Adrenal gland (tissue), 5 donors: ENCODE results near the gene RAP1GAP2.

Experiments
- CTCF ChIP-seq, 6 experiments: fragments of 450-650 bp in 4 of 6; fragments of 200-600 bp in 2 of 6; sonication (generic) in 1 of 6; IDR thresholded peaks; 1 replicate in 5 of 6; 2 replicates in 1 of 6; pipeline versions ENCODE4 v1.5.1 to v1.8.0; 2016 to 2021; ENCODE audit warnings: antibody characterized with exemption in 6 of 6, mild to moderate bottlenecking in 2 of 6, moderate library complexity in 1 of 6
- POLR2A ChIP-seq, 2 donors: fragments of 450-650 bp; IDR thresholded peaks; one replicate each; pipeline ENCODE4 v1.6.1; 2017; ENCODE audit warnings: antibody characterized with exemption in 2 of 2, mild to moderate bottlenecking in 2 of 2, moderate library complexity in 1 of 2
- donor health status: DM: no; HTN: no; CAD: no.

GRCh38 chr17:2964831-2965230, 168.6 kb downstream of the RAP1GAP2 start:
- TF ChIP-seq CTCF (IDR thresholded peaks at IDR 0.05) (no peak), POLR2A (IDR thresholded peaks at IDR 0.05) (no peak)
